Measurements from ENCODE around the gene ANXA11. TPM values are rescaled to one million over a fixed set of nuclear protein-coding genes. Genes with fewer than 3 reads are reported as not detected.
"Not testable (repeated sequence)": the region's sequence is repeated elsewhere in the genome, so short reads cannot be mapped to it uniquely, and the experiment has no call there.

The ANXA11 gene
- total RNA-seq, 1 experiment from 2014 or later: 110 TPM

GRCh38 chr10:80146918-80147317 is 58.4 kb downstream of the ANXA11 start:
- no peak for DNase-seq (ENCODE audit: low spot score)

- peak; percentile 35 for DNase-seq (ENCODE audit: low spot score)
These were observed 59.7 kb downstream of the ANXA11 start for GRCh38 chr10:80145406-80146308.

GRCh38 chr10:80144696-80145131 is 60.6 kb downstream of the ANXA11 start:
- DNase-seq (ENCODE audit: low spot score): no peak

- peak; percentile 11 for DNase-seq (ENCODE audit: low spot score)
These were observed 61.2 kb downstream of the ANXA11 start for GRCh38 chr10:80144067-80144695.

- no peak for DNase-seq (ENCODE audit: low spot score)
These were observed 63.5 kb downstream of the ANXA11 start for GRCh38 chr10:80141696-80142460.

- no peak for DNase-seq (ENCODE audit: low spot score)
These were observed 65.1 kb downstream of the ANXA11 start for GRCh38 chr10:80140251-80140650.

GRCh38 chr10:80139265-80139664 is 66.1 kb downstream of the ANXA11 start:
- DNase-seq (ENCODE audit: low spot score): no peak

GRCh38 chr10:80137920-80138319 is 67.4 kb downstream of the ANXA11 start:
- no peak for DNase-seq (ENCODE audit: low spot score)

GRCh38 chr10:80137031-80137862 is 68.1 kb downstream of the ANXA11 start:
- DNase-seq (ENCODE audit: low spot score): no peak

GRCh38 chr10:80136134-80136571 is 69.2 kb downstream of the ANXA11 start:
- DNase-seq (ENCODE audit: low spot score): peak; percentile 74

GRCh38 chr10:80133687-80134086 is 71.7 kb downstream of the ANXA11 start:
- not testable (repeated sequence) for DNase-seq (ENCODE audit: low spot score)

- no peak for DNase-seq (ENCODE audit: low spot score)
These were observed 72.1 kb downstream of the ANXA11 start for GRCh38 chr10:80133206-80133605.

GRCh38 chr10:80132299-80133139 is 72.8 kb downstream of the ANXA11 start, which contains the start of gene PLAC9:
Gene PLAC9, plus strand, starts transcription at chr10:80132730. Its CDS starts 33 bp downstream, at chr10:80132763.
- DNase-seq (ENCODE audit: low spot score): no peak

GRCh38 chr10:80131499-80131901 is 73.8 kb downstream of the ANXA11 start:
- peak; percentile 53 for DNase-seq (ENCODE audit: low spot score)

- DNase-seq (ENCODE audit: low spot score): no peak
These were observed 78.5 kb downstream of the ANXA11 start for GRCh38 chr10:80126876-80127275.

- no peak for DNase-seq (ENCODE audit: low spot score)
These were observed 82.6 kb downstream of the ANXA11 start for GRCh38 chr10:80122746-80123145.

- DNase-seq (ENCODE audit: low spot score): no peak
These were observed 83.1 kb downstream of the ANXA11 start for GRCh38 chr10:80122110-80122710.

GRCh38 chr10:80118669-80119068 is 86.7 kb downstream of the ANXA11 start:
- DNase-seq (ENCODE audit: low spot score): no peak

- no peak for DNase-seq (ENCODE audit: low spot score)
These were observed 94.4 kb downstream of the ANXA11 start for GRCh38 chr10:80110986-80111385.

Data from A172 (cell line).